SK-N-SH (cell line): ENCODE measurements around the gene RAB3GAP2. TPM values are rescaled to one million over a fixed set of nuclear protein-coding genes. Genes with fewer than 3 reads are reported as not detected.
"Not testable (repeated sequence)": the region's sequence is repeated elsewhere in the genome, so short reads cannot be mapped to it uniquely, and the experiment has no call there.

Experiments used
- CTCF ChIA-PET: fragments of 300-600, 350-600 bp; formaldehyde crosslinking; extraction: SDS; loops from one replicate; lab custom pipeline; 2021; lab: Yijun Ruan, JAX
- POLR2A ChIA-PET: fragments of 350-600 bp; sonication (Branson Sonifier 250); formaldehyde crosslinking; extraction: SDS; loops from one replicate; lab custom pipeline; 2020; ENCODE audit warnings: antibody characterized with exemption, inconsistent platforms; lab: Yijun Ruan, JAX
- DNase-seq: peaks from one replicate; pipeline ENCODE4 v3.0.0; 2012
- H2AFZ ChIP-seq: fragments of 200-600 bp; sonication (generic); 2 replicates; pipeline ENCODE4 v1.8.1; 2016; ENCODE audit warnings: antibody characterized with exemption, mild to moderate bottlenecking, low read depth
- H3F3A ChIP-seq: fragments of 200-600 bp; sonication (generic); replicated peaks from 2 replicates; pipeline ENCODE3; 2016; ENCODE audit warnings: antibody characterized with exemption, mild to moderate bottlenecking; ENCODE audit not compliant: insufficient read depth
- H3K27ac ChIP-seq, 2 experiments: fragments of 200-500 bp in 1 of 2; fragments of 200-600 bp in 1 of 2; sonication (Bioruptor generic) in 1 of 2; sonication (generic), shearing (Covaris generic) in 1 of 2; 2 replicates each; pipeline versions ENCODE4 v1.5.1 to v1.6.1; 2014 to 2016; ENCODE audit warnings: low read depth in 2 of 2, inconsistent platforms in 1 of 2, low read length in 1 of 2, mild to moderate bottlenecking in 1 of 2, mixed read lengths in 1 of 2
- H3K27me3 ChIP-seq: fragments of 200-600 bp; sonication (generic), shearing (Covaris generic); 2 replicates; pipeline ENCODE4 v1.6.1; 2016; ENCODE audit warnings: mixed run types; ENCODE audit not compliant: insufficient read depth
- H3K36me3 ChIP-seq, 2 experiments: fragments of 200-500 bp in 1 of 2; fragments of 200-600 bp in 1 of 2; sonication (Bioruptor generic) in 1 of 2; sonication (generic) in 1 of 2; replicated peaks in 1 of 2; 2 replicates each; pipeline versions ENCODE3 to v1.5.1; 2014 to 2016; ENCODE audit warnings: low read length in 1 of 2, mild to moderate bottlenecking in 1 of 2; ENCODE audit not compliant: insufficient read depth in 2 of 2, control insufficient read depth in 1 of 2
- H3K4me1 ChIP-seq, 2 experiments: fragments of 200-500 bp in 1 of 2; fragments of 200-600 bp in 1 of 2; sonication (Bioruptor generic) in 1 of 2; sonication (generic), shearing (Covaris generic) in 1 of 2; 2 replicates each; pipeline versions ENCODE4 v1.5.1 to v1.6.1; 2014 to 2016; ENCODE audit warnings: low read depth in 1 of 2, low read length in 1 of 2, mixed run types in 1 of 2; ENCODE audit not compliant: insufficient read depth in 2 of 2, control insufficient read depth in 1 of 2
- H3K4me2 ChIP-seq: fragments of 200-600 bp; sonication (generic), shearing (Covaris generic); 2 replicates; pipeline ENCODE4 v1.6.1; 2017; ENCODE audit warnings: mixed run types
- H3K4me3 ChIP-seq, 2 experiments: fragments of 200-500 bp in 1 of 2; fragments of 200-600 bp in 1 of 2; sonication (Bioruptor generic) in 1 of 2; sonication (generic), shearing (Covaris generic) in 1 of 2; 2 replicates each; pipeline versions ENCODE4 v1.5.1 to v1.8.1; 2014 to 2016; ENCODE audit warnings: low read depth in 2 of 2, inconsistent platforms in 1 of 2, low read length in 1 of 2, mild to moderate bottlenecking in 1 of 2, mixed read lengths in 1 of 2, moderate library complexity in 1 of 2
- H3K79me2 ChIP-seq: fragments of 200-600 bp; sonication (generic); 2 replicates; pipeline ENCODE4 v1.8.1; 2017; ENCODE audit warnings: mild to moderate bottlenecking; ENCODE audit not compliant: insufficient read depth
- H3K9ac ChIP-seq: fragments of 200-600 bp; sonication (generic); 2 replicates; pipeline ENCODE4 v1.6.1; 2017; ENCODE audit warnings: mixed run types
- H3K9me2 ChIP-seq: fragments of 200-600 bp; sonication (generic); 2 replicates; pipeline ENCODE4 v1.6.1; 2017; ENCODE audit warnings: mixed run types
- H3K9me3 ChIP-seq: fragments of 200-600 bp; sonication (generic); 2 replicates; pipeline ENCODE4 v1.6.1; 2017; ENCODE audit warnings: mixed run types, mild to moderate bottlenecking, moderate library complexity
- H4K20me1 ChIP-seq: fragments of 200-600 bp; sonication (generic); 2 replicates; pipeline ENCODE4 v1.6.1; 2017; ENCODE audit warnings: mild to moderate bottlenecking, mixed run types; ENCODE audit not compliant: insufficient read depth
- FOSL2 ChIP-seq: IDR thresholded peaks from 2 replicates; pipeline ENCODE4 v1.4.0; 2012; ENCODE audit warnings: low read depth, mild to moderate bottlenecking, moderate library complexity, borderline replicate concordance
- FOXM1 ChIP-seq: IDR thresholded peaks from 2 replicates; pipeline ENCODE4 v1.4.0; 2012; ENCODE audit warnings: low read depth, mild to moderate bottlenecking
- MEF2A ChIP-seq: IDR thresholded peaks from 2 replicates; pipeline ENCODE4 v1.4.0; 2012; ENCODE audit warnings: low read depth, borderline replicate concordance
- POLR2AphosphoS5 ChIP-seq: IDR thresholded peaks from 2 replicates; pipeline ENCODE4 v1.6.1; 2012; ENCODE audit warnings: low read depth, low read length
- WGBS: methylation state at CpG from one replicate; pipeline ENCODE4 v1.1.6; 2017; ENCODE audit warnings: low lambda C conversion rate; 5-methylcytosine and 5-hydroxymethylcytosine counted together
- polyA plus RNA-seq, 3 experiments: library from polyadenylated mRNA; depleted of rRNA; stranded (reverse); fragments of >200 nt; gene quantifications; 2 replicates each; pipeline ENCODE4 v1.2.3, GENCODE V29; 2012
- TF ChIP-seq, protein P1 (sequence below): IDR thresholded peaks from 2 replicates; pipeline ENCODE4 v1.6.1; 2012; ENCODE audit warnings: mild to moderate bottlenecking, low read depth, low read length, moderate library complexity

The RAB3GAP2 gene
- polyA plus RNA-seq, 1 of the 3 experiments (the other 2 are of a cell fraction) = 9.3 TPM

DNA sequence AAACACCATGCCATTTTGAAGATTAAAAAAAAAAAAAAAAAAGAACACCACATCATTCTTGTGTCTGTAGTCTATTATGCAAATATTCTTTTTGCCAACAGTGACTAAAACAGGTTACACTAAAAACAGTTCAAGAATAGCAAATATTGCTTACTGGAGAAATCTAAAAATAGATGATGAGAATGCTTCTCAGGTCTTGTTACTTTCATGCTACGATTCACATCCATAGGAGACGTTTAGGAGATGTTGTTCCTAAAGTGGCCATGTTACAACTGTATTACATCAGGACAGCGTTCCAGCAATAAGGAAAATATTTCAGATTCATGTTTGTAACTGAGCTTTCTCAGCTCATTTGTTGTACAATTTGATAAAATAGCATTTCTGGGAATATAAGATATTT is 32.3 kb downstream of the RAB3GAP2 start (continued):
- TF ChIP-seq FOSL2 = no peak
- TF ChIP-seq, protein P1, sequence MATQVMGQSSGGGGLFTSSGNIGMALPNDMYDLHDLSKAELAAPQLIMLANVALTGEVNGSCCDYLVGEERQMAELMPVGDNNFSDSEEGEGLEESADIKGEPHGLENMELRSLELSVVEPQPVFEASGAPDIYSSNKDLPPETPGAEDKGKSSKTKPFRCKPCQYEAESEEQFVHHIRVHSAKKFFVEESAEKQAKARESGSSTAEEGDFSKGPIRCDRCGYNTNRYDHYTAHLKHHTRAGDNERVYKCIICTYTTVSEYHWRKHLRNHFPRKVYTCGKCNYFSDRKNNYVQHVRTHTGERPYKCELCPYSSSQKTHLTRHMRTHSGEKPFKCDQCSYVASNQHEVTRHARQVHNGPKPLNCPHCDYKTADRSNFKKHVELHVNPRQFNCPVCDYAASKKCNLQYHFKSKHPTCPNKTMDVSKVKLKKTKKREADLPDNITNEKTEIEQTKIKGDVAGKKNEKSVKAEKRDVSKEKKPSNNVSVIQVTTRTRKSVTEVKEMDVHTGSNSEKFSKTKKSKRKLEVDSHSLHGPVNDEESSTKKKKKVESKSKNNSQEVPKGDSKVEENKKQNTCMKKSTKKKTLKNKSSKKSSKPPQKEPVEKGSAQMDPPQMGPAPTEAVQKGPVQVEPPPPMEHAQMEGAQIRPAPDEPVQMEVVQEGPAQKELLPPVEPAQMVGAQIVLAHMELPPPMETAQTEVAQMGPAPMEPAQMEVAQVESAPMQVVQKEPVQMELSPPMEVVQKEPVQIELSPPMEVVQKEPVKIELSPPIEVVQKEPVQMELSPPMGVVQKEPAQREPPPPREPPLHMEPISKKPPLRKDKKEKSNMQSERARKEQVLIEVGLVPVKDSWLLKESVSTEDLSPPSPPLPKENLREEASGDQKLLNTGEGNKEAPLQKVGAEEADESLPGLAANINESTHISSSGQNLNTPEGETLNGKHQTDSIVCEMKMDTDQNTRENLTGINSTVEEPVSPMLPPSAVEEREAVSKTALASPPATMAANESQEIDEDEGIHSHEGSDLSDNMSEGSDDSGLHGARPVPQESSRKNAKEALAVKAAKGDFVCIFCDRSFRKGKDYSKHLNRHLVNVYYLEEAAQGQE = no peak

DNA sequence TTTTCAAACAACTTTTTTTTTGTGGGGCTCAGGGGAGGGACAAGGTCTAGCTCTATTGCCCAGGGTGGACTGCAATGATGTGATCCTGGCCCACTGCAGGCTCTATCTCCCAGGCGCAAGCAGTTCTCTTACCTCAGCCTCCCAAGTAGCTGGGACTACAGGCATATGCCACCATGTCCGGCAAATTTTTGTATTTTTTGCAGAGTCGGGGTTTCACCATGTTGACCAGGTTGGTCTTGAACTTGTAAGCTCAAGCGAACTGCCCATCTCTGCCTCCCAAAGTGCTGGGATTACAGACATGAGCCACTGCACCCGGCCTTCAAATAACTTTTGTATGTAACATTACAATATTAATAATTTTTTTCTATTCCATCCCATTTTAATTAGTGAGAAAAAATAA is 33.0 kb downstream of the RAB3GAP2 start:
- Histone ChIP-seq H3F3A (peaks cover 16% of the 10 kb centered on the region), H3K27me3 (no peaks in the 10 kb centered on the region), H3K4me1 (no peaks in the 10 kb centered on the region; a peak in 1 of 4 replicates), H3K9me2 (no peaks in the 10 kb centered on the region), H3K4me3 (no peak overlapping the region), H3K36me3 (peaks cover 4 to 8% of the 10 kb centered on the region in 2 experiments), H3K27ac (no peak overlapping the region), H3K9me3 (no peaks in the 10 kb centered on the region), H2AFZ (no peak overlapping the region), H3K79me2 (peaks cover 69% of the 10 kb centered on the region), H4K20me1 (no peaks in the 10 kb centered on the region), H3K9ac (no peak overlapping the region), H3K4me2 (no peak overlapping the region)
- no peak for TF ChIP-seq POLR2AphosphoS5
- no peak for TF ChIP-seq FOXM1
- TF ChIP-seq FOSL2 = no peak
- no peak for TF ChIP-seq MEF2A
- CTCF ChIA-PET = interaction anchor here (1.1 kb wide), 1 partner anchor 21 kb away, joined by 3 read pairs; no protein-coding TSS in a partner anchor
- WGBS = 96% methylated on average over 5 of the region's 5 CpGs
- POLR2A ChIA-PET = no interaction called here
- DNase-seq = no peak

DNA sequence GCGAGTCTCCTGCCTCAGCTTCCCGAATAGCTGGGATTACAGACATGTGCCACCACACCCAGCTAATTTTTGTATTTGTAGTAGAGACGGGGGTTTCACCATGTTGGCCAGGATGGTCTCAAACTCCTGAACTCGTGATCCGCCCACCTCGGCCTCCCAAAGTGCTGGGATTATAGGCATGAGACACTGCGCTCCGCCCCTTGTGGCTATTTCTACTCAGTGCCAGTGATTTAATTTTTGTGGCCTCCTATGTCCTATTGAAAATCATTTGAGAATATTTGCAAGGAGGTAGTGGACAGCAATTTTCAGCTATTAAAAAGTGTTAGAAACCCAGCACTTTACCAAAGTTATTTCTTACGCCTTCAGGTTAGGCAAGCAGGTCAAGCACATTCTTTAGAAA is 36.0 kb downstream of the RAB3GAP2 start:
- H3K36me3 ChIP-seq = peaks cover 12 to 22% of the 10 kb centered on the region in 2 experiments
- H3F3A ChIP-seq = peaks cover 16% of the 10 kb centered on the region
- 99% methylated on average over 9 of the region's 9 CpGs for WGBS
- peaks cover 61% of the 10 kb centered on the region for H3K79me2 ChIP-seq
- CTCF ChIA-PET = interaction anchor here (1.4 to 1.9 kb wide), 2 partner anchors 16 to 540 kb away, joined by 3 to 4 read pairs; no protein-coding TSS in a partner anchor
- H3K4me3 ChIP-seq, H3K4me2 ChIP-seq, DNase-seq, H4K20me1 ChIP-seq, H2AFZ ChIP-seq, H3K4me1 ChIP-seq, H3K9ac ChIP-seq, H3K27me3 ChIP-seq, H3K27ac ChIP-seq, H3K9me2 ChIP-seq, POLR2A ChIA-PET, H3K9me3 ChIP-seq: not testable (repeated sequence)
